GM20000 (cell line): ENCODE results near the gene VSTM4.

Experiments used
- DNase-seq: peaks from one replicate; pipeline ENCODE4 v3.0.0; 2012; ENCODE audit warnings: low spot score
- TF ChIP-seq, protein P1 (sequence below): IDR thresholded peaks from 2 replicates; pipeline ENCODE4 v1.5.1; 2012; ENCODE audit warnings: mild to moderate bottlenecking, control low read depth; ENCODE audit errors: extremely low read depth, missing control alignments

The VSTM4 gene

DNA sequence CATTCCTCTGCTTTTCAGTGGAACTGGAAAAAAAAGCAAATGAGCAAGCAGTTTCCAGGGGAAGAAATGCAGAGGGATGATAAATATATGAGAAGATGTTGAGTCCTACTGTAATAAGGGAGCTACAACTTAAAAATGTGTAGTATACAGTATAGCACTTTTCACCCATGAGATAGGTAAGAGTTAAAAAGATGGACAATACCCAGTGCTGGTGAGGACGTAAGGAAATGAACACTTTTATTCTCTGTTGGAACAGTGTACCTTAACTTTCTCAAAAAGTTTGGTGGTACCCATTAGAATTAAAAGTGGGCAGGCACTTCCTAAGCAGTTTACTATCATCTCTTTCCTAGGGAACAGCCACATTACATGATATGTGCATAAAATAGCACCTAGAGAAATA lies 21.2 kb upstream of the VSTM4 start:
- TF ChIP-seq, protein P1, sequence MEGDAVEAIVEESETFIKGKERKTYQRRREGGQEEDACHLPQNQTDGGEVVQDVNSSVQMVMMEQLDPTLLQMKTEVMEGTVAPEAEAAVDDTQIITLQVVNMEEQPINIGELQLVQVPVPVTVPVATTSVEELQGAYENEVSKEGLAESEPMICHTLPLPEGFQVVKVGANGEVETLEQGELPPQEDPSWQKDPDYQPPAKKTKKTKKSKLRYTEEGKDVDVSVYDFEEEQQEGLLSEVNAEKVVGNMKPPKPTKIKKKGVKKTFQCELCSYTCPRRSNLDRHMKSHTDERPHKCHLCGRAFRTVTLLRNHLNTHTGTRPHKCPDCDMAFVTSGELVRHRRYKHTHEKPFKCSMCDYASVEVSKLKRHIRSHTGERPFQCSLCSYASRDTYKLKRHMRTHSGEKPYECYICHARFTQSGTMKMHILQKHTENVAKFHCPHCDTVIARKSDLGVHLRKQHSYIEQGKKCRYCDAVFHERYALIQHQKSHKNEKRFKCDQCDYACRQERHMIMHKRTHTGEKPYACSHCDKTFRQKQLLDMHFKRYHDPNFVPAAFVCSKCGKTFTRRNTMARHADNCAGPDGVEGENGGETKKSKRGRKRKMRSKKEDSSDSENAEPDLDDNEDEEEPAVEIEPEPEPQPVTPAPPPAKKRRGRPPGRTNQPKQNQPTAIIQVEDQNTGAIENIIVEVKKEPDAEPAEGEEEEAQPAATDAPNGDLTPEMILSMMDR = no peak
- DNase-seq = no peak

DNA sequence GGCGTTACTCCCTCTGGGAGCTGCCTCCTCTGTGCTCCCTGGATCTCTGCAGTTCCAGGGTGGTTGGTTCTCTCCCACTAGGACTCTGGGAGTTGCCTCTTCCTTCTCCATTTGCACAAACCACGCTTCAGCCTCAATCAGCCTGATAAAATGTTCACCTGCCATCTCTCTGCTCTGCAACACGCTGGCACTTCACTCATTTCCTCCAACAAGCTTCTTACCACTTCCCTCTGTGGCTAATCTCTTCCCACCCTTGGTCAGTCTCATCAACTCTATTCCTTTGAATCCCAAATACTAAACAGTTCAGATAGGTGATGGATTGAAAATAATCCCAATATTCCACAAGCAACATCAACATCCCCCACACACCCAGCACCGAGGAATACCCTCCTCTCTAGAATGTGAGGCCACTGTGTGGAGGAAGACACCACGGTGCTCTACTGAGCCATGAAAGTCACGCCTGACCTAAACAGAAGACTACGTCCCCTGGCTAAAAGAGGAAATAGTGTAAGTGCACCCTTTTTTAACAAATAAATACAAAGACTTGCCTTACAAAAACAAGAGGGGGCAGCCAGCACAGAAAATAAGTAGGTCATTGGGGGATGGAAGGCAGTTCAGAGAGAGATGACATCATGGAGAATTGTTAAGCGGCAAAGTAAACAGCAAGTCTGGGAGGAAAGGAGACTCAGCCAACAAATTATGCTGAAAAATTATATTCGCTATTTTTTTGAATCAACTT lies 20.4 kb upstream of the VSTM4 start:
- DNase-seq = no peak

DNA sequence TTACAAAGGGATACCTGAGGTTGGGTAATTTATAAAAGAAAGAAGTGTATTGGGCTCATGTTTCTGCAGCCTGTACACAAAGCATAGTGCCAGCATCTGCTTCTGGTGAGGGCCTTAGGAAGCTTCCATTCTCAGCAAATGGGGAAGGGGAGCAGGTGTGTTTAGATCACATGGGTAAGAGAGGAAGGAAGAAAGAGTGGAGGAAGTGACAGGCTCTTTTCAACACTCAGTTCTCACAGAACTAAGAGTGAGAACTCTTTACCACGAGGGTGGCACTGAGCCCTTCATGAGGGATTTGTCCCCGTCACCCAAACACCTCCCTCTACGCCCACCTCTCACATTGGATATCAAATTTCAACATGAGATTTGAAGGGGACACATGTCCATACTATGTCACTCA lies 19.0 kb upstream of the VSTM4 start:
- TF ChIP-seq, protein P1 = no peak
- DNase-seq = no peak

More for the DNA sequence above, 20.4 kb upstream of the VSTM4 start:
- TF ChIP-seq, protein P1 = no peak

DNA sequence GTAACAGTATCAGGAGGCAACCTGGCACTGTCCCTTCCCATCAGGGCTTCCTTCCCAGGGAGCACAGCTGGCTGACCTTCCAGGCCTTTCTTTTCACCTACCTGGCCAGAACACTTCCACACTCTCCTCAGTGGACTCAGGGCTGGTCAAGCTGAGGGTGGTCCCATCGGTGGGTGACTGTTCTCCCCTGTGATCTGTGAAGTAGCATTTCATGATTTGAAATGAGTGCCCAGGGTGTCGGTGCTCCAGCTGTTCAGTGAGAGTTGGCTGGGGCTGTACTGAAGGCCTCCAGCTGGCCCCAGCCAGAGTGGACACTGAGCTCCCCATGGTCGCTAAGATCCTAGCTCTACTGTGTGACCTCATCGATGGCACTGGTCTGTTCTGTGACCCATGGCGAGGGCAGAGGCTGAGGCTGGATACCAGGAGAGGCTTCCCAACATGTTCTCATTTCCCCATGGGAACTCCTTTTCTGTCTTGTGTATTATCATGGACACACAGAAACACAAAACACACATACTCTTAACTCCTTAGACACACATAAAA lies 18.5 kb upstream of the VSTM4 start, which contains the start of gene FAM170B:
TSS of gene FAM170B (minus strand) at position 316 of the 543 bp plus-strand sequence. CDS start at position 213, 103 bp downstream.
- TF ChIP-seq, protein P1 = no peak
- no peak for DNase-seq

DNA sequence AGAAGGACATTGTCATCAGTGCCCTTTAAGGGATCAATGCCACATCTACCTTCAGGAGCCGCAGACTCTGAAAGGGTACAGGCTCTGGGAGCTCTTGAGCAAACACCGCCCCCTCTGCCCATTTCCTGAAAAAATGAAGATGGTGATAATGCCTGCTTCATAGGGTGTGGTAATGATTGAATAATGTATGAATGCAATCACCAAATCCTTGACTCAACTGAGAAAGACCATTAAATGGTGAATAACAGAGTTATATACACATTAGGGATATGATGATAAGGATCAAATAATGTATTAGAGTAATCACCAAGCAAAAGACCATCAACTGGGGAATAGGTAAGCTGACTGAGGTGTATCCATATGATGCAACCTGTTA lies 17.0 kb upstream of the VSTM4 start:
- TF ChIP-seq, protein P1 = no peak
- DNase-seq = no peak

DNA sequence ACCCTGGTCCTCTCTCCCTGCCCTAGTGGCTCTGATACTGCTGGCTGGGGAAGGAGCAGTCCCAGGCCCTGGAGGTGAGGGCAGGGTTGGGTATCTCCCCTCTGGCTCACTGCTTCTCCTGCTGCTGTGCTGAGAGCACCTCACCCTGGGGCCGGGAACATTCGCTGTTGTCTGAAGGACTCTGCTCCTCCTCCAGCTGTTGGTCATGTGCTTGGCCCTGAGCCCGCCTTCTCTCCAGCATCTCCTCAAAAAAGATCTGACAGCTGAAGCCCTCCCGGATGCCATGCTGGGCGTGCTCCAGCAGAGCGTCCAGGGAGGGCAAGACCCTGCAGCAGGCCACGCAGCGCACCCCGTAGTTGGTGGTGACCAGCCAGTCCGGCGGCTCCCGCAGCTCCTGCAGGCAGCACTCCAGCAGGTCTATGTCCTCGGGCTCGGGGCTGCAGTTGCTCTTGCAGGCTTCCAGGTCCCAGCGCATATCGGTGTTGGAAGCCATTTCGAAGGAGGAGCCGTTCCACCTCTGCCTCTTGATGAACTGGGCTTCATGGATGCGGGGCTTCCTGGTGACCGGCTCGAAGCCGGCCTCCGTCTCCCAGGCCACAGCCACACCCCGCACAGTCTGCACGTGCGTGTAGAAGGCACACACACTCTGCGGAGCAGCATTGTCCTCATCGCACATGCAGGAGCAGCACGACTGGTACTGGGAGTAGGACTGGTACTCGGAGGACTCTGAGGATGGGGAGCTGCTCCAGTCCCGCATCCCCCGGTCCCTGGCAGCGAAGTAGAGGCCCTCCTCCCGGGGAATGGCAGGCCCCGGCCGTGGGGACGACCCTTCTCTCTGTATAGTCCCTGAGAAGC lies 16.4 kb upstream of the VSTM4 start:
- DNase-seq = no peak
- TF ChIP-seq, protein P1 = no peak

DNA sequence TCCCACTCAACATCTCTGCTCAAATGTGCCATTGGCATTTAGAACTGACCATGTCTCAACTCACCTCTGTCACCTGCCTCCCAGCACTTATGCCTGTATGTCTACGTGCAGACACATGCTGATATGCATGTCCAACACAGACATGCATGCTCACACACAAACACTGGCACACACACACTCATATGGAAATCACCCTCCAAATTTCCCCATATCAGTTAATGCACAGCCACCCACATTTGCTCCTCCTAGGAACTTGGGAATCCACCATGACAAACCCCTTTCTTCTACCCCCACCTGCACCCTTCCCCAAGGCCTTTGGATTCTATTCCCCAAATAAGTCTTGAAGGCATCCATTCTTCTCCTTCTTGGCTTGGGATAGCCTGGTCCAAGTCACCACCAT lies 14.1 kb upstream of the VSTM4 start:
- TF ChIP-seq, protein P1 = no peak
- DNase-seq = no peak
